Measurements from ENCODE around the gene HOXC6.

Gene HOXC6

DNA sequence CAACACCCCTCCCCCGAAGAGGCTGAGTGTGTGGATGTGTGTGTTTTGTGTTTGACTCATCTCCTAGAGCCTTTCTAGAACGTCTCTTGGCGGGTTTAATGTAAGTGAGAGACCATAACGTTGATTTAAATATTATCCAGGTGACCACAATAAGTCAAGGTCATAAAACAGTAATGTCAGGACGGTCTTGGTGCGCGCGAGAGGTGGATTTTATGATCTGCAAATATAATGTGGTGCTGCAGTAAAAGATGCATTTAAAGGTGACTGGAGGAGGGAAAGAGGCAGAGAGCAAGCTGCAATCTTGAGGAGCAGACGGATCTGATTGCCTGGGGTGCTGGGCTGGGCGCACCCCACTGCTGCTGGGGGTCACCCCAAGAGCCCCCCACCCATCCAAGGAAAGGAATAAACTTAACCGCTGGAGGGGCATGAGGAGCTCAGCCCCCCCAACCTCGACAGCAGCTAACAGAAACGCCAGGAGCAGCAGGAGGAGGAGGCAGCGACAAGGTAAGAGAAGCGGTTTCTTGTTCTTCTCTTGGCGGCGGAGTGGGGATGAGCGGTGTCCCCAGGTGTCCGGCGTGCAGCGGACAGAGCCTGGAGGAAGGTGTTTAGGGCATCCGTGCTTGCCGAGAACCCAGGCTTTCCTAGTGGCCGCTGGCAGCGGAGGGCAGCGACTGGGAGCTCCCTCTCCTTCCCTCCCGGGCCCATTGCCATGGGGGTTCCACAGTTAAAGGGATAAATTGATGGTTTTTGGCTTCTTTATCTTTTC is 37.7 kb upstream of the HOXC6 start:
- DNase-seq = no peak

DNA sequence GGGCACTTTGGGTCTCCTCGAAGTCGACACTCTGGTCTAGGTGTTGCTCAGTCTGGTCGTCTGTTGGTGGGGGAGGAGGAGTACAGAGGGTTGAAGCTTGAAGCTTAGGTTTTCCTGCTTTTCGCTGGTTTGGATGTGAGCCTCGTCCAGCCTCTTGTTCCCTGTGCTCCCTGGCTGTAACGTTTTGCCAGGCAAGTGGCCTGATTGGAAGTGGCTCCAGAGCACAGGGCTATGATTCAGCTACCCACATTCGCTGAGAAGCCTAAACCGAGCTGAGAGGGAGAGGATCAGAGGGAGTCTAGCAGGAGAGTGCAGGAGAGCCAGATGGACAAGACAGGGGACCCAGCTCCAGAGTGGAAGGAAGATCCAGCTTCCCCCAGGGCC is 37.2 kb upstream of the HOXC6 start:
- DNase-seq = no peak

DNA sequence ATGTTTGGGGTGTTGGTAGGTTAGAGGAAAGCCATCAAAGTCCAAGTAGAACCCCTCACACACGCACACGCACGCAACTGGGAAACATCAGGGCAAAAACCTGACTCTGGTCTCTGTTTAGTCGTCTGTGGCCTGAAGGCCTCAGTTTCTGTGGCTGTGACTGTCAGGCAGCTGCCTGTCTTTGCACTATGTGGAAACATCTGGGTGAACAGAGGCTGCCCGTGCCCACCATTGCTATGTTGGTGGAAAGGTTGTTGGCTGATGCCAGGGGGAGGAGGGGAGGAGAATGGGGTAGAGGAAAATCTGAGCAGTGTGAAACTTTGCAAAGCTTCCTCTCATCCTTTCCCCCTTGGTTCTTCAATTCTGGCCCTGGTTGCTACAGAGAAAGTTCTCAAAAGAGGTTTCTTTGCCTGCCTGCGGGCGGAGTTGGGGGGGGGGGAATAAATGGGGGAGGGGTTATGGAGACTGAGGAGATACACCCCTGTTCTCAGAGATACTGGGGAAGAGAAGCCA is 35.8 kb upstream of the HOXC6 start:
- no peak for DNase-seq

DNA sequence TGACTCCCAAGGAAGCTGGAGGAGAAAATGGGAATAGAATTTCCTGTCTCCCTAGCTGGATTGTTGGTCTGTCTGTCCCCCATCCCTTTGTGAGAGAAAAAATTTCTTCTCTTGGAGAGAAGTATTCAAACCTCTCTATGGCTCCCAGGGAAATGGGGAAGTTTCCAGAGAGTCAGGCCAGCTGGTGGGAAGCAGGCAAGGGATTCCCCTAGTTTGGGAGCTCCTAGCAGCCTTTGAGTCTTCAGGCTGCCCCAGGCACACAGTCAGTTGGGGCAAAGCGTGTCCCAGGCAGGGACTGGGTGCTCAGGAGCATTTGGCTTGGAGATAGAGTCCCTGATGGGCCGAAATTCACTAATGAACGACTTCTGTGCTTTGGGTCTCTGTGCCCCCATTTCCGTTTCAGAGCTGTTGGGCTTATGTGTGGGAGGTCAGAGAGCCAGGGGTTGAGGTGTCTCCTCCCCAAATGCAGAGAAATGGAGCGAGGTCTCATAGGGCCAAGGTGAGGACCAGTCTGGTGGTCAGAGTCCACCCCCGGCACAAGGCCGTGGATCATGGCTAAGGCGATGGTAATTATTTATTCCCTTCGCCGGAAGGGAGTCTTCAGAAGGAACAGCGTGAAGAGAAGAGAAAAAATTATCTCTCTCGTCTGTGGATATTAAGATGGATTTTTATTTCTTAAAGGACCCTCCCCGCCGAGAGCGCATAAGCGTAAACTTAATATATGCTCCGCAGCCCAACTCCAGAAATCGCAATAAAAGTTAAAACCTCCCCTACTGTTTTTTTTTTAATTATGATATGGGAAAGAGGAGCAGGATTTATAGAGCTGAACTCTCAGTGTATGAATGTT is 34.9 kb upstream of the HOXC6 start:
- DNase-seq = no peak

DNA sequence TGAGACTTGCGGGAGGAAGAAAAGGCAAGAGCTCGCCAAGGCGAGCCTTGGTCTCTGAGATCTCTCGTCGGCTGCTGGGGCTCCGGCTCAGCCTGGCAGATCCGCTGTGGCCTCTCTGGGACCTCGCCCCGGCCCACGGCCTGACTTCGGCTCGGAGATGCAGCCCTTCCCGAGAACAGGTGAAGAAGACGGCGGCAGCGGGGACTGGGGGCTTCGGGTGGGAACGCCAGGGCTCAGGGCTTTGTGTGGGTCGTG is 34.3 kb upstream of the HOXC6 start:
- DNase-seq = no peak

DNA sequence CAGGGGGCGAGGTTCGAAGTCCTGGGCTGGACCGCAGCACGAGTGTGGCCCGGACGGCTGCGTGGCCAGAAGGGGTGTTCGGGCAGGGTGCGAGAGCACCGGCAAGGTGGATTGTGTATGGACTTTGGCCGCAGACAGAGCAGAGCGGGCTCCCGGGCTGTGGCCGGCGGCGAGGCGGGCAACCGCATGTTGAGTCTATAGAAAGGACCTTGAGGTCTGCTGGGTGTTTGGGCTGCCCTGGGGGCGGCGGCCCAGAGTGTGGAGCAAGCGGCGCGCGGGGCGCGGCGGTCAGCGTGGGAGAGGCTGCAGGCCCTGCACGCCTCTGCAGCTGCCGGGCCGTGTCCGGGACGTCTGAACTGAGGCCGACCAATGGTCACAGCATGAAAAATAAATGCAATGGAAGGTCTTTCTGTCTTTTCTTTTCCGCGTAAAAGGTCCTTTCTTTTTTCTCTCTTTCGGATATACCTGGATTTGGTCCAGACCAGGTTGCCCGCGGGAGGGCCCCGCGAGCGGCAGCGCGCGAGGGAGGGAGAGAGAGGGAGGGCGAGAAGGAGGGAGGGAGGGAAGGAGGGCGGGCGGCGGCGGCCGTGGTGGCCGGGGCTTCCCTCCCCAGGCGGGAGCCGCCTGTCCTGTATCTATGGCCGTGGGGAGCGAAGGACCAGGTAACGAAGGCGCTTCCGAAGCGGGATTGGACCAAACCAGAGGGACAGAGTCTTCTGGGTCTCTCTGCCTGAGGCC is 33.8 kb upstream of the HOXC6 start:
- DNase-seq = no peak

DNA sequence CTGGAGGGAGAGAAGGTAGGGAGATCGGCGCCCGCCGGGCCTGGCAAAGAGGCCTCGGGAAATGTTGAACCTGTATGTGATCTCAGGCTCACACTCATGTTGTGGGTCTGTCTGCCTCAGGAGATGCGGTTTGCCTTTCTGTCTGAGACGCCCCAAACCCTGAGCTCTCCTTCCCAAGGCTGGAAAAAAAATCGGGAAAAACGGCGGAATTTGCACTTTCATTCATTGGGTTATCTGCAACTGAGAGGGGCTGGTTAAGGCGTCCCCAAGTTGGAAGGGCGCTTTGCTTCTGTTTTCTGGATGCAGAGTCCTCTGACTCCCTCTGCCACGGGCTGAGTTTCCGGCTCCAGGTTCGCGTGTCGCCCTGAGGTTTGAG is 33.2 kb upstream of the HOXC6 start:
- DNase-seq = no peak

DNA sequence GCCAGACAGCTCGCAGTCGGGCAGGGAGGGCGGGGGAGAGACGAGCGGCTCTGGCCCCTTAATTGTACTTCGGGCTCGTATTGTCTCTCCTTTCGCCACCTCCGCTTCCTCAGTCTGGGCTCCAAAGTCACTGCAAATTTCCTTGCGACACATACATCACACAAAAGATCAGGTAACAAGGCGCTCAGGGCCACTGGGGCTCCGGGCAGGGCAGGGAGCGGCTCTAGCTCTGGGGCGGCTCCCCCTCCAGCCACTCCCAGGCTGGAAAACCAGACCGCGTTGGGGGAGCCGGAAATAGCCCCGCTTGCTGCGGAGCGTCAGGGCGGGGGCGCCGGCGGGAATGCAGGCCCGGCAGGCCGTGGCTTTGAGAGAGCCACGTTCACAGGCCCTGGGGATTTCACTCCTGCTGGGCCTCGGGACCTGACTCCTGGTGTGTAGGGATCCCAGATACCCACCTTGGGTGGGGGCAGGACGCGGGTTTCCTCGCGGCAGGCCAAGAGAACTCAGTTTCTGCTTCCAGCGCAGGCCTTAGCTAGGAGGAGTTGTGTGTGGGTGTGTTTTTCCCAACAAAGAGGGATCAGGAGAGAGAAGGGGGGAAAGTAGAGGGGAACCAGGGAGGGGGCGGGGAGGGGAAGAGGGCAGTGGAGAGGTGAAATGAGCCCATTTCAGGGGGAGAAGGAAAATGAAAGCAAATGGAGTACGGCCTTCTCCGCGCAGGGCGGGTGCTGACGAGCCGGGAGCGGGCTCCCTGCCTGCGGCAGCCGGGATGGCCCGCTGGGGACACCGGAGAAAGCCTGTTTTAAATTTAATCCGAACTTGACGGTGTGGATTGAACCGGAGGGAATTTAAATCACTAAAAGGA is 32.6 kb upstream of the HOXC6 start:
- no peak for DNase-seq

DNA sequence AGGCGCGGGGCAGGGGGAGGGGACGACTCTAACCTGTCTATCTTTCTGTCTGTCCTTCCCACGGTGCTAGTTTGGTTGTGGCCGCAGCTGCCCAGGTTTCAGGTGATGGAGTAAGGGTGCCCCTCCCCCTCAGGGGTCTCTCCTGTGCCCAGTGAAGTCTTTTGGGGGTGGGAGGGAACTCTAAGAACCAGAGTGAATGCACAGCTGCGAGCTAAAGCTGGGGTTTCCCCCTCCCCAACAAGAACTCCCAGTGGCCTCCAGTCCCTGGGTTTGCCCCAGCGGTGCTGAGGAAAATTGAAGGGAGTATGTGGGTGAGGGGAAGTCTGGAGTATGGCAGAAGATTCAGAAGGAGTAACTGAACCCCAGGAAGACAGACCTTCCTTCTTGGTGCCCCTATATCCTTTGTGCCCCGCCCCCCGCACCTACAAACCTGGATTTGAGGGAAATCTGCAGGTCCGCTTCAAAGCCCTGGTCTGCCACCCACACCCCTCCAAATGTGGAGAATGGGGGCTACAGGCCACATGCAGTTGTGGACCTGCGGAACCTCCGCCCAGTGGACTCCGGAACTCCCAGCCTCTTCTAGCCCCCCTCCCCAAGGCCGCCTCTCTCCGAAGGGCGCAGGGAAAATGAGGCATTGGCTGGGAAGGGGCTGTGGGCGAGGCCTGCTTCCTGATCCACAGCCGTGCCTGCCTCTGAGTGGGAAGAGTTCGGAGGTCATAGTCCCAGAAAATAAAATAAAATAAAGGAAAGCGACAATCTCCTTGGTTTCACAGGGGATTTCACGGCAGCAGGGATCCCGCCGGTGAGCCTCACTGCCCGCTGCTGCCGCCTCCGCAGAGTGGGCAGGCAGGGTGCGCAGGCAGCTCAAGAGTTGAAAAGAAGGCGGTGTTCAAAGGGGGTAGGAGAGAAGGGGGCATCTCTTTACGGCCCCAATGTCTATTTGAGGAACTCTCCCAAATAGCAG is 31.7 kb upstream of the HOXC6 start:
- no peak for DNase-seq

DNA sequence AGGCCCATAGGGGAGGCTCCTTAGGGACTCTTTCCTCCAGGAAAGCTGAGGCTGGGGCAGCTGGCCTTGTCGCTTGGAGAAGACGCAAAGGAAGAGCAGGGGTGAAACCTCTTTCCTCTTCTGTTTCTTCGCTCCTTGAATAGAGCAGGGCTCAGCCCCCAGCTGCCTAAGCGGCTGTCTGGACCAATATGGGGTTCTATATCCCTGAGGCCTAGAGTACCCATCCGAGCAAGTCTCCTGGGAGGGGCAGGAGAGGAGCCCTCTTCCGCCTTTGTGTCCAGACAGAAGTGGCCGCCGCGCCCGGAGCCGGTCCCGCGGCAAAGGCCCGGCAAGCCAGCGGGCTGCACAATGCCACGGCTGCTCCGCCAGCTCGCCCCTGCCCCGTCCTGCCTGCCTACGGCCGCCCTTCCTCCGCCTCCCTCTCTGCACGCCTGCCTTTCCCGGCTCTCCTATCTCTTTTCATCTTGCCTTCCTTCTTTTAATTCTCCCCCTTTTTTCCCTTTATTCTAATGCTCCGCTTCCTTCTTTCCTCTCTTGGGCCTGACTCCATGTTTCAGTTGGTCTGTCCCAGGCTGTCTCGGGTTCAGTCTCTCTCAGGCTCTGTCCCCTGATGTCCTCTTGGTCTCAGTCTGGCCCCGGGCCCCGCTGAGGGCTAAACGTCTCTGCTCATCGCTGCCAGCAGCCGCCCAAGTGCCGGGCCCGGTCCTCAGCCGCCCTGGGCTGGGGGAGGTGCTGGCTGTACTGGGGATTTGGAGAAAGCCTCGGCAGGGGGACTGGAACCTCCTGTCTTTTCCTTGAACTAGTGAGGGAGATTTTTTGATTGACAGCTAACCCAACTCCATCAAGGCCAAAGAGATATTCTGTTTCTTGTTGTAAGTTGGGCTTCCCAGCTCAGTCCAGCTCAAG is 30.8 kb upstream of the HOXC6 start:
- no peak for DNase-seq

DNA sequence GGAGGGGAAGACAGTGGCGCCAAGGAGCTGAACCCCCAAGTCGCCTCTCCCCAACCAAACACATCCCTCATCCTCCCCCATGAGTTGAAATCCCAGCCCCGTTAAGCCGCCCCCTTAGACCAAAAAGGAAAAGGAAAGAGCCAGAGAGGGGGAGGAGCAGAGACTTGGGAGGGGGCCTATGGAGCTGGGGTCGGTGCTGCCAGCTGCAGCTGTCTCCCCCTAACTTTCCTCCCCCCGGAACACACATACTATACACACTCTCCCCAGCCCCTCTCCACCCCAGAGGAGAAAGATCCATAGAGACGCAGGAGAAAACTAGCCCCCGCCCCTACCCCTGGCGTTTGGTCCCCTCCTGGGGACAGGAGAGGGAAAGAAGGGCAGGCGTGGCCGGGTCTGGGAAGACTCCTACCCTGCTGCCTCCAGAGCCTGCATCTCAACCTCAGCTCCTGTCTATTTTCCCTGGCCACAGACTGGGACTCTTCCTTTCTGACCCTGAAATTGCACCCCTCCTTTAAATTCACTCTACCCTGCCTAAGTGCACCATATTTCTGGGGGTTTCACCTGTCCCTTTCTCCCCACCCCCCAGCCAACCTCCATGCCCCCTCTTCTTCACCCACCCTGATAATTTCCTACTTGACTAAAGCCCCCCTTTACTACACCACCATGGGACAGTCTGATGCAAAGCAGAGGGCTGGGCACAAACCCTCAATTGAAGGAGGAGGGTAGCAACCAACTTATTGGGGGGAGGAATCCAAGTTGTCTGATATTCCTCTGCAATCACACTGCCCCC is 29.9 kb upstream of the HOXC6 start:
- DNase-seq = no peak

DNA sequence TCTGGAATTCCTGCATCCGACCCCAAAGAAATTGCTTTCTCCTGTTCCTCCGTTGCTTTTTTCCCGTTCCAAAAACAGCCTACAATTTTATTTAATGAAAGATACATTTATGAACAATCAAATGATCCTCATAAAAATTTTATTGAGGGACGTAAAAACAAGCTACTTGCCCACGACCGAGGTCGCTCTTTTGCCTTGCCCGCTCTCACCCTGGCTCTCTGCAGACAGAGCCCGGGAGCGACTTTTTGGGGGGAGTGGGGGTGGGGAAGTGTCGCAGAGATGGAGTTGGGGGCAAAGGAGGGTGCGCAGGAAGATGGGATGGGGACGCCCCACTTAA is 29.4 kb upstream of the HOXC6 start:
- no peak for DNase-seq

DNA sequence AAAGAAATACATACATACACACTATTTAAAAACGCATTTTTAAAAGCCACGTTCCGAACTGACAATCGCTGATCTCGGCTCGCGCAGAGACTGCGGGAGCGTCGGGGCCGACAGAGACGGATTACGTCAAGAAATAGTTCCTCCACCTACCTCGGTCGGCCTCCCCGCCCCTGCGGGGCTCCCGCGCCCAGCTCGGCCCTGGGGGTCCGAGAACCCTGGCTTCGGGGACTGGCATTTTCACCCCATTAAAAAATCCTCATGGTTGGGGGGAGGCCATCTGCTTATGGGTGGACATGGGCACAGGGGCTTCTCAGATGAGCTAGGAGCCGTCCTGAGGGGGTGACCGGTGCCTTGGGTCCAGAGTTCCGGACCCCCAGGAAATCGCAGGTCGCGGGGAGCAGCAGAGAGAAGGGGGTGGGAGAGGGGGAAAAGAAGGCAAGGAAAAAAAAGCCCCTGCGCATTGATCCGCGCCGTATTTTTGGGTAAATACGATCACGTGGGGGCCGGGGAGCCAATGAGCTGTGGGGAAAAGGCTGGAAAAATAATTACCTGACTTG is 28.6 kb upstream of the HOXC6 start:
- no peak for DNase-seq

DNA sequence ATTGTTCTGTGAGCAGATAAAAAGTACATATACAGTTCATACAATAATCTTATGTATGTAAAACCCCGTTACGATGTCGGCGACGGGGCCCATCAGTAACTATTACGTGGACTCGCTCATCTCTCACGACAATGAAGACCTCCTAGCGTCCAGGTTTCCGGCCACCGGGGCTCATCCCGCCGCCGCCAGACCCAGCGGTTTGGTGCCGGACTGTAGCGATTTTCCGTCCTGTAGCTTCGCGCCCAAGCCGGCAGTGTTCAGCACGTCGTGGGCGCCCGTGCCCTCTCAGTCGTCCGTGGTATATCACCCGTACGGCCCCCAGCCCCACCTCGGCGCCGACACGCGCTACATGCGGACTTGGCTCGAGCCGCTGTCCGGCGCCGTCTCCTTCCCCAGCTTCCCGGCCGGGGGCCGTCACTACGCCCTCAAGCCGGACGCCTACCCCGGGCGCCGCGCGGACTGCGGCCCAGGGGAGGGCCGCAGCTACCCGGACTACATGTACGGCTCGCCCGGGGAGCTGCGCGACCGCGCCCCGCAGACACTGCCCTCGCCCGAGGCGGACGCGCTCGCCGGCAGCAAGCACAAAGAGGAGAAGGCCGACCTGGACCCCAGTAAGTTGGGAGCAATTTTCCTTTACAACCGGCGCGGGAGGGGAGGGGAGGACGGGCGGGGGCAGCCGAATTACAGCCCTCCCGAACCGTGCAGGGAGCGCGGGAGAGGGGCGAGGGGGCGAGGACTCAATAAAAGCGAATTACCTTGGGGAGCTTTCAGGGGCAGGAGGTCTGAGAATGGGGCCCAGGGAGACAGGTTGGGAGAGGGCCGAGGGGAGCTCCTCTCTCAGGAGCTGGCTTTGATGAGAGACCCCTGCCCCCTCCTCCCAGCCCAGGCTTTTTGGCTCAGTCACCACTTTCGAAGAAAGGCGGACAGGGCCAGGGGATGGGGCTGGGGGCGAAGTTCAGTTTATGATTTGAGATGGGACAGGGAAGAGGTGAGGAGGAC is 27.8 kb upstream of the HOXC6 start, which contains the start of gene HOXC9:
HOXC9 (plus strand) TSS at position 46 of the 999 bp plus-strand sequence; CDS start at position 74, 28 bp downstream.
- no peak for DNase-seq

DNA sequence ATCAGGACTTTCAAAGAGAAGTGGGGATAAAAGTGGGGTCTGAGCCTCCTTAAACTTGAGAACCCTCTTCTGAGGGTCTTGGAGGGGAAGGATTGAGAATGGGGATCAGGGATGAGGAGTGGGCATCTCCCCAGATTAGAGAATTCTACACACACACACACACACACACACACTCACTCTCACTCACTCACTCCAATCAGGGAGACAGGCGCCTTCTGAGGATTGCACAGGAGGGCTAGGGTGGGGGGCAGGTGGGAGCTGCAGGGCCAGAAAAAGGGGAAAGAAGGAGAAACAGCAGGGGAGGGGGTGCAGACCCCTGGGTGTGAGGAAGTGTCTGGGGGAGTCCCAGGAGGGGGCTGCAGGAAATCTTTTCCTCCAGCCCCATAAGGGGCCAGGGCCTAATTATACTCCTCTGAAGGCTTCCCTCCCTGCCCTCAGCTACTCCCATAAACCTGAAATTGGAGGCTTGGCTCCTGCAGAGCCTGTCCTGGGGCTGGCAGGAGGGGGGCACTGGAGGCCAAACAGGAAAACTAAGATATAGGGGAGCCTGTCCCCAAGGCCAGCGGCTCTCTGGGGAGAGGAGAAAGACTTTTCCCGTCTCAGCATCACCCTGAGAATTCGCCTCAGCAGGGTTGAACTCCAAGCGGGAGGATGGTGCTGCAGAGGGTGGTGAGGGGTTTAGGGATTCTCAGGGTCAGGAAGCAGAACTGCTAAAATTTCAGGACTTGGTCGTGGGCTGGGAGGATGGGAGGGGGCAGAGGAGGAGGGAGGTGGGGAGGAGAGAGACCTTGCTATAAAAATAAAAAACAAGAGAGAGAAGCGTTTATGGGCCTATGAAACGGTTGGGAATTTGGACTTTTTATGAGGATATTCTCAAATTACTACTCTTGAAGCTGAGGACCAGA is 26.7 kb upstream of the HOXC6 start:
- DNase-seq = no peak

DNA sequence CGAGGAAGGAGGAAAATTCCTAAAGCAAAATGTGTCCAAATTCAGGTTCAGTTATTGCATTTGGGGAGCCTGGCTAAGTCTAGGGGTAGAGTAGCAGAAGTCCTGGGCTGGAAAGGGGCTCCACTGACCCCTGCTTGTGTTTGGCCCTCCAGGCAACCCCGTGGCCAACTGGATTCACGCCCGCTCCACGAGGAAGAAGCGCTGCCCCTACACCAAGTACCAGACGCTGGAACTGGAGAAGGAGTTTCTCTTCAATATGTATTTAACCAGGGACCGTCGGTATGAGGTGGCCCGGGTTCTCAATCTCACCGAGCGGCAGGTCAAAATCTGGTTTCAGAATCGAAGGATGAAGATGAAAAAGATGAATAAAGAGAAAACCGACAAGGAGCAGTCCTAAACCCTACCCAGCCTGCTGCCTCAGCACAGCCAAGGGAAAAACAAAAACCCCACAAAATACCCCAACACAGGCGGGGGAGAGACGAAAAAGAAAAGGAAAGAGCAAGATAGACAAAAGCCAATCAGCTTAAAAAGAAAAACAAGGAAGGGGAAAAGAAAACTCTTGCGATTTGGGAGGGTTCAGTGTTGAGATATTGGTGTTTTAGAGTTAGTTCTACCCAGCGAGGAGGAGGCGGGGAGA is 25.8 kb upstream of the HOXC6 start:
- no peak for DNase-seq
